HEK293T (cell line): ENCODE results near the gene ZBTB7B.

Experiments used
- ELF4 ChIP-seq: fragments of 450-650 bp; IDR thresholded peaks from 2 replicates; pipeline ENCODE4 v1.6.1; 2017; ENCODE audit warnings: antibody characterized with exemption
- HDGF ChIP-seq: fragments of 450-650 bp; IDR thresholded peaks from 2 replicates; pipeline ENCODE4 v1.6.1; 2017; ENCODE audit warnings: antibody characterized with exemption, borderline replicate concordance
- L3MBTL2 ChIP-seq: fragments of 450-650 bp; conservative IDR thresholded peaks from 2 replicates; pipeline ENCODE4 v1.6.1; 2016; ENCODE audit warnings: mild to moderate bottlenecking
- TARDBP ChIP-seq: fragments of 450-650 bp; IDR thresholded peaks from 2 replicates; pipeline ENCODE4 v1.6.1; 2016

DNA sequence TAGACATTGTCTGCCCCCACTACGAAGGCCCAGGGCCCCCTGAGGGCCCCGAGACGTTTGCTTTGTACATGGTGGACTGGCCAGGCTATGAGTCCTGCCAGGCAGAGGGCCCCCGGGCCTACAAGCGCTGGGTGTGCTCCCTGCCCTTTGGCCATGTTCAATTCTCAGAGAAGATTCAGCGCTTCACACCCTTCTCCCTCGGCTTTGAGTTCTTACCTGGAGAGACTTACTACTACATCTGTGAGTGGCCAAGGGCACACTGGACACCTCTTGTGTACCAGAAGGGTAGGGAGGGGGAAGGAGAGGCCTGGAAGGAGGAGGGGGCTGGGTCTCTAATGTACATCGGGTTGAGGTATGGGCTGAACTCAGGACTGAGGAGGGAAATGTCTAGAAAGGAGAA is 64.2 kb downstream of the ZBTB7B start:
- TF ChIP-seq ELF4, result no peak
- no peak for TF ChIP-seq TARDBP
- TF ChIP-seq L3MBTL2, result no peak
- TF ChIP-seq HDGF, result no peak
